HL-60/S4 treated with retinoic acid at 250 ng/mL for 4 days and 3 days (cell line): ENCODE results near the gene CDC5L.
"Not testable (repeated sequence)": the region's sequence is repeated elsewhere in the genome, so short reads cannot be mapped to it uniquely, and the experiment has no call there.

ENCODE experiments used
- in situ Hi-C: fragments of 300-500 bp; cut with MboI; formaldehyde crosslinking; loops from 2 replicates; pipeline ENCODE4 v1.7.0; 2022; ENCODE audit warnings: low sequenced_read_pairs

Gene CDC5L

DNA sequence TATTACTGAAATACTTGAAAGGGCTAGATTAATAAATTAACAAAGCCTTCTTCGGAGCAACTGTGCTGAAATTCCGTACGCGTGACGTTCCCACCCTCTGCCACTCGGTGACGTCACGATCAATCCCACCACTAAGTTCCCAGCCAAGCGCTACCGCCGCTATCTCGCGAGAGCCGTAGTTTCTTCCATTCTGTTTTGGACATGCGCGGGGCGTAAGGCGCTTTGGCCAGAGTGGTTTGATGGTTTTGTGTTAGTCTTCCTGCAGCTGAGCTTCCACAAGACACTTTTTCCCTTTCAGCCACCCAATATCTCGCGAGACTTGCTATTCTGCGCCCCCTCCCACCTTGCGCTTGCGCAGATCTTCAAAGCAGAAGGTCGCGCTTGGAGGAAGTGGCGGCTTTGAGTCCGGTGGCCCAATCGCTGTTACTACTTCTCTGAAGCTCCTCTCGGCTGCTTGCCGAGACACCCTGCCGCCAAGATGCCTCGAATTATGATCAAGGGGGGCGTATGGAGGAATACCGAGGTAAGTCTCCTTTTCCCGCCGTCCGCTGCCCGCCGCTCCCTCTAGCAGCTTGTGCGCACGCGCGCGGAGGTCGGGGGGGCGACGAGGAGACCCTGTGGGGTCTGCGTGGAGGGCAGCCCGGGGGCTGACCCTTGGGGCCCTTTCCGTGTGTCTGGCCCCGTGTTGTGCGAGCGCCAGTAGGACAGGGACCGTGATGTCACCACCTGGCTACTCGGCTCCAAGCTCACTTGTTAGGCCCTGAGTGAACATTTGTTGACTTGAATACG is at the start of gene CDC5L:
TSS of gene CDC5L (plus strand) at position 361 of the 789 bp plus-strand sequence. CDS start at position 479, 118 bp downstream.
- in situ Hi-C loops = no loop called here

DNA sequence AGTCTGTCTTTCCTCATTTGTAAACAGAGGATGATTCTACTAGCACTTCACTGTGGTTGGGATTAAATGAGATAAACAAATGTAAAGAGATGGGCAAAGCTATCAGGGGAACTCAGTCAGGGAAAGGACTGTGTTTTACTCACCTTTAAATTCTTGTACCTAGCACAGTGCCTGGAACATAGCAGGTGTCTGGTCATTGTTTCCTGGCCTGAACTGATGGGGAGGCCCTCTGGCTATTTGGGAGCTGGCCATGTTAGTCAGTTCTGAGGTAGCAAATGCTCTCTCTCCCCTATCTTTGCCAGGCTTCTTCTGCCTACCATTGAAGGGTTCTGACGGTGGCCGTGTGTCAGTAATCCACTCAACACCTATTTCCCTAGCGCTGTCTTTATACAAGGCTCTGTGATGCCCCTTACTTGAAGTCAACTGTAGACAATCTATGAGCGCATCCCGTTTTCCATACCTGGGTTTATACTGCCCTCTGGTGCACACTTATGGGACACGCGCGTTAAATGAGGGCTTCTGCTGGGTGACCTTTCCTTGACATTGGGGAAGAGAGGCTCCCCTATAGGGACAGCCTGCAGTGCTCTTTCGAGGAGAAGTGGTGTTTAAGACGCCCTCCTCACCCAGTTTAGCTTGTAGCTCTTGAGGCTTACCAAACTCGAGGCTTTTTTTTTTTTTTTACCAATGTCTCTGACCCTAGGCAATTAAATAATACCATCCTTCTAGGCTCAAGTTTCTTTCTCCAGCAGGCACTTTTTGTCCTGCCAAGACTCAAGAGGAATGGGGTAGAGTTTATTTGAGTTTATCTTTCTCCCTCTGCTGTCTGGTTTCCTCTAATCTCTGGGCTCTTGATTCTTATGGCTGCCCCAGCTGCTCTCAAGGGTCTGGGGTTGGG is 49.0 kb upstream of the CDC5L start:
- in situ Hi-C loops = no loop called here

DNA sequence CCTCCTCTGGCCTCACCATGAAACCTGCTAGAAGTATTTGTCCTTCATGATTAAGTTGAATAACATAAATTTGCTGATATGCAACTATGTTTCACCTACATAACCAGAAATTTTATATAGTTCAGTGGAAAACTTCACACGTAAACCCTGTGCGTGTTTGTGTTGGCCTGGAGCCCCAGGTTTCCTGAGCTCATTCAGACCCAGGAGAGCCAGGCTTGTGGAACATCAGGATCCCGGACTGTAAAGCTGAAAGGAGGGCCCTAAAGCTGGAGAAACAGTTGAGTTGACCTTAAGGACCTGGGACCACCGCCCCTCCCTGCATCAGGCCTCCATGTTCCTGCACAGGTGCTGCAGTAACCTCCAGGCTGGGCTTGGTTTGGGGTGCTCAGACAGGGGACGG is 48.2 kb upstream of the CDC5L start:
- in situ Hi-C loops = no loop called here

DNA sequence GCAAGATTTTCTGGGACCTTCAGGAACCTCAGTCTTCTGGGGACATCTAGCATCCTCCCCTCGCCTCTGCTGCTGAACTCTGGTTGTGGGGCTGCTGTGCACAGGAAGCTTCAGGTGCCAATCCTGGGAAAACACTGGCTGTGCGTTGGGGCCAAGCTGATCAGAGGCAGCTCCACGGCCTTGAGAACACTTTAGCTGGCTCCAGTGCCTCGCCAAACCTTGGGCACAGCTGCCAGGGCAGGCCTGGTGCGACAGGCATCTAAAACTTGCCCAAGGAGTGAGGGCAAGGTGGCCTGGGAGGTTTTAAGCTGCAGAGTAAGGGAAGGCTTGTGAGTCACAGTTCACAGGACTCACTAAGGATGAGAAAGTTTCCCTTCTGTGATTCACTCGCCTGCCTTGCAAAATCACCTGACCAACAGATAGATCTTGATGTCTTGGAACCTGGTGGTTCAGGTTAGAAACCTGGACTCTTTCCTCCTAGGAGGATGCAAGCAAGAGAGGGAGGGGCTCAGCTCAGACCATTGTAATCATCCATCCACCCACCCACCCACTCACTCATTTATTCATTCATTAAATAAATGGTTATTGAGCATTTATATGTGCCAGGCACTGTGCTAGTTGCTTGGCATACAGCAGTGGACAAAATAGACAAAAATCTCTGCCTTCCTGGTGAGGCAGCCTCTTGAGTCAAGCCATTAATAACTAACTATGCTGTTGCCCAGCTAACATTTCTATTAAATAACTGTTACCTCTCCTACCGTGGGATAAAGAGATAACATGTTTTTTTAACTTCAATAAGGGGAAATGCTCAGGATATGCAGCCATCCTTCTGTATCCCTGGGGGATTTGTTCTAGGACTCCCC is 47.5 kb upstream of the CDC5L start:
- in situ Hi-C loops = no loop called here

DNA sequence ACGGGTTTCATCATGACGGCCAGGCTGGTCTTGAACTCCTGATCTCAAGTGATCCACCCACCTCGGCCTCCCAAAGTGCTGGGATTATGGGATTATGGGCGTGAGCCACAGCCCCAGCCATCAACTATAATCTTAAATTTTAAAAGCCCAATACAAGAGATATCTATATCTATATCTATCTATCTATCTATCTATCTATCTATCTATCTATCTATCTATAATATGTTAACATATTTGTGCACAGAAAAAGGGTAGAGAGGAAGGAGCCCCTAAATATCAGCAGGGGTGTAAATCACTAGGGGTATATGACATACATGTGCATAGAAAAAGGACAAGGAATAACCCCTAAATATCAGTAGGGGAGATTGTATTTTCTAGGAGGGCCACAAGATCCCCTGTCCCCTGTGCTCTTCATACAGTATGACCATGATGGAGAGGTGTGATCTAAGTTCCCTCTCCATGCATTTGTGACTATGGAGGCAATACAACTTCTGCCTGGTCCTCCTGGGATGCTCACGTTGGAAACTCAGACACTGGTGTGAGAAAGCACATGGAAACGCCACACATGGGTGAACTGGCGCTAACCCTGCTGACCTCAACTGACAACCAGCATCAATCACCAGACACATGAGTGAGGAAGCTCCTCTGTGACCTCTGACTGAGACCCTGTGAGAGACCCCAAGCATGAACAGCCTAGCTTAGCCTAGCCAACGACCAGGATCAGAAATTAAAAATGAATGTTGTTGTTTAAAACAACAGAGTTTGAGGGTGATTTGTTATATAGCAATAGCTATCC is 46.2 kb upstream of the CDC5L start:
- in situ Hi-C loops = no loop called here

DNA sequence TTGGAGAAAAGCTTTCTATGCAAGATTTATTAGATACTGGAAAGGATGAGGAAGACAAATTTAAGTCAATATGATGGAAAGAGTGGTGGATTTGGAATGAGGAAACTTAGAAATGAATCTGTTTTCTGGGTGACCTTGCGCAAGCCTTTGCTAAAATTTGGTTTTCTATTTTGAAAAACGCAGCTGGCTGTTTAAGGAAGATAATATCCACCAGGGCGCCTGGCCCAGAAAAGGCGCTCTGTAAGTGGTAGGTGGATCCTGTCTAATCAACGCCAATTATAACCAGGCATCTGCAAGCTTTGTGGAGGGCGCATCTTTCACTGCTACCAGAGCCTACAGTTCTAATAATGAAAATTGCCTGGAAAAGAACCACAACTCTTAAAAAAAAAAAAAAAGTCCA is 45.5 kb upstream of the CDC5L start:
- in situ Hi-C loops = no loop called here

DNA sequence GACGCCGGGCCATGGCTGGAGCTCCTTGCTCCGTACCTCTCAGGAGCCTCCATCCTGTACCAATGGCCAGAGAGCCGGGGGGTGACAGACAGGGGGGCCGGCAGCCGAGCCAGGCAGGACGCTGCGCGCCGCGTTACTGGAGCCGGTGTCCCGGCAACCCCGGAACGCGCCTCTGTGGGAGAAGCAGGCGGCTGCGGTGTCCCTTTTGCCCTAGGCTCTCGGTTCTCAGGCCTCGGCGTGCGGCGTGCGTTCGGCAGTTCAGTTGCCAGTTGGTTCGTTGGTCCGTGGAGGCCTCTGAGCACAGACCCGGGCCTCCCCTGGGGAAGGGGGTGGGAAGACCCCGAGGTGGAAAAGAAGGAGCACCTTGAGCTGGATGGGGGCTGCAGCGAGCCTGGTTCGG is 45.0 kb upstream of the CDC5L start, which contains the start of gene SPATS1:
TSS of gene SPATS1 (plus strand) at position 162 of the 400 bp plus-strand sequence. CDS start 446 bp downstream, outside the sequence.
- in situ Hi-C loops = no loop called here

DNA sequence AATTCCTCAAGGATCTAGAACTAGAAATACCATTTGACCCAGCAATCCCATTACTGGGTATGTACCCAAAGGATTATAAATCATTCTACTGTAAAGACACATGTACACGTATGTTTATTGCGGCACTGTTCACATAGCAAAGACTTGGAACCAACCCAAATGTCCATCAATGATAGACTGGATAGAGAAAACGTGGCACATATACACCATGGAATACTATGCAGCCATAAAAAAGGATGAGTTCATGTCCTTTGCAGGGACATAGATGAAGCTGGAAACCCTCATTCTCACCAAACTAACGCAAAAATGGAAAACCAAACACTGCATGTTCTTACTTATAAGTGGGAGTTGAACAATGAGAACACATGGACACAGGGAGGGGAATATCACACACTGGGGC is 40.7 kb upstream of the CDC5L start:
- in situ Hi-C loops = not testable (repeated sequence)

DNA sequence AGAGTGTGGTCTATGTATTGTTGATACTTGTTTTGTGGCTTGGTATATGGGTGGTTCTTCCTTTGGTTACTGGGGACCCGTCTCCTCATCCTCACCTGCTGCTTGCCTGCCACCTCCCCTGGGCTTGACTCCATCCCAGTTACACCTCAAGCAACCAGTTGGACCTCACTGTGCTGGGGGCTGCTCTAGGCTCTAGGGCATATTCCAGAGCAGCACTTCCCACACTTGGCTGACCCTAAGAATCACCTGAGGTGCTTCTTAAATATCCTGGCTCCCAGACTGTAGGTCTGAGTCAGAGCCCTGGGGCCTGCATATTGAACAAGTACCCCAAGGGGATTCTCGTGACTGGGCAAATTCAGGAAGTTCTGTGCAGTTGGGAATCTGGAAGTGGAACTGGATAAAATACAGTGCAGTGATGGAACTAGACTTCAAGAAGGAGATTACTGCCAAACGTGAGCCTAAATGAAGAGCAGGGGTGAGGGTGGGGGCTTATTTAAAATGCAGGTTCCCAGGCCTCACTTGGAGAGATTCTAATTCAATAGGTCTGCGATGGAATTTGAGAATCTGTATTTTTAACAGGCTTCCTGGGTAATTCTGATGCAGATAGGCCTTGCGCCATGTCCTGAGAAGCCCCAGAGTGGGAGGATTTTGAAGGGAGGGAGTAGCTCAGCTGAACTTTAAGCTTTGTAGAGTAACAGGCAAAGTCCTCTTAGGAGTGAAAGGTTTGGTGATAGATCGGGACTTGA is 37.4 kb upstream of the CDC5L start:
- in situ Hi-C loops = no loop called here

DNA sequence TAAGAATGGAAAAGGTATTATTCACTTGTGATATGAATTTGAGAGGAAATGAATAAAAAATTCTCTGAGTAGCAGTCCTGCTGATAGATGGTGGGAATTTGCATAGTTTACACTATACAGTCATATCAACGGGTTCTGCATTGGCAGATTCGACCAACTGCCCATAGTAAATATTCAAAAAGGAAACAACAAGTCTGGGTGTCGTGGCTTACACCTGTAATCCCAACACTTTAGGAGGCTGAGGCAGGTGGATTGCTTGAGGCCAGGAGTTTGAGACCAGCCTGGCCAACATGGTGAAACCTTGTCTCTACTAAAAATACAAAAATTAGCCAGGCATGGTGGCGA is 36.9 kb upstream of the CDC5L start:
- in situ Hi-C loops = not testable (repeated sequence)

DNA sequence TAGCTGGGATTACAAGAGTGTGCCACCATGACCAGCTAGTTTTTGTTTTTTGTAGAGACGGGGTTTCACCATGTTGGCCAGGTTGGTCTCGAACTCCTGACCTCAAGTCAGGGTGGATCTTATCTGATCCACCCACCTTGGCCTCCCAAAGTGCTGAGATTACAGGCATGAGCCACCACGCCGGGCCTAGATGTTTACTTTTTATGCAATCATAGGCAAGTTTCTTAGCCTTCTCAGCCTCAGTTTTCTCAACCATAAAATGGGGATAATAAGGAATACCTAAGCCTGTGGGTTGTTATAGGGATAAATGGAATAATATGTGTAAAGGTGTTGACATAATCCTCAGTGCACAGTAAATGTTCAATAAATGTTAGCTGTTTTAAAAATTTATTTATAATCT is 35.2 kb upstream of the CDC5L start:
- in situ Hi-C loops = no loop called here

DNA sequence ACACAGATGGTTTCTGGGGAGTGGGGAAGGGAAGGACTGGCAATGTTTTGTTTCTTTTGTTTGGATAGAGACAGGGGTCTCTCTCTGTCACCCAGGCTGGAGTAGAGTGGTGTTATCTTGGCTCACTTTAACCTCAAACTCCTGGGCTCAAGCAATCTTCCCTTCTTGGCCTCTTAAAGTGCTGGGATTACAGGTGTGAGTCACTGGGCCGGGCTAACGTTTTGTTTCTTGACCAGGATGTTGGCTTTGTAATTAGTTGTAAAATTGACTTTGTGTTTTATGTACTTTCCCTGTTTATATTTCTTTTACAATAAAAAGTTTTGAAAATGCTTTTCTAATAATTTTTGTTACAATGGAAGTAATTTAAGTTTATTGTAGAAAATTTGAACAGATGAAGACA is 34.2 kb upstream of the CDC5L start:
- in situ Hi-C loops = no loop called here

DNA sequence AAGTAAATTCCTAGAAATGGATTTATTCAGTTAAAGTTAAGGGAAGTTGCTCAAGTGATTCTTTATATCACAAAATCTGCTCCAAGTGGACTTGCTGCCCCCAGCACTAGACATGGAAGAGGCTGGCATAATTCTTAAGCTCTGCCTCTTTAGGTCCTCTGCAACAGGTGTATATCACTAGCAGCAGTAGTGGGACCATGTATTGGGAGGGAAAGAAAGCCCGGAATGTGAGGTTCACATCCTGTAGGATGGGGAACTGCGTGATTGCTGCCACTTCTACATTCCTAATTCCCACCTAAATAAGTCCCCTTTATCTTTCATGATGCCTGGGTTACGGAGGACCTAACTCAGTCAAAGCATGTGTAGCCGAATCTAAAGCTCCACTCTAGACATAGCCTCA is 31.9 kb upstream of the CDC5L start:
- in situ Hi-C loops = no loop called here

DNA sequence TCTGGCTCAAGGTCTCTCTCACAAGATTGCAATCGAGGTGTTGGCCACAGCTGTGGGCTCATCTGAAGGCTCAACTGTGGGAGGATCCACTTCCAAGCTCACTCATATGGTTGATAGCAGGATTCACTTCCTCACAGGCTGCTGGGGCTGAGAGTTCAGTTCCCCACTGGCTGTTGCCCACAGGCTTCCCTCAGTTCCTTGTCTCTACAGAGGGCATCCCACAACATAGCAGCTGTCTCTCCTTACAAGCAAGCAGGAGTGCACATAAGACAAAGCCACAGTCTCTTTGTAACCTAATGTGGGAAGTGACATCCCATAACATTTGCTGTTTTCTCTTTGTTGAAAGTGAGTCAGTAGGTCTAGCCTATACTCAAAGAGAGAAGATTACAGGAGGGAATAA is 31.0 kb upstream of the CDC5L start:
- in situ Hi-C loops = no loop called here

DNA sequence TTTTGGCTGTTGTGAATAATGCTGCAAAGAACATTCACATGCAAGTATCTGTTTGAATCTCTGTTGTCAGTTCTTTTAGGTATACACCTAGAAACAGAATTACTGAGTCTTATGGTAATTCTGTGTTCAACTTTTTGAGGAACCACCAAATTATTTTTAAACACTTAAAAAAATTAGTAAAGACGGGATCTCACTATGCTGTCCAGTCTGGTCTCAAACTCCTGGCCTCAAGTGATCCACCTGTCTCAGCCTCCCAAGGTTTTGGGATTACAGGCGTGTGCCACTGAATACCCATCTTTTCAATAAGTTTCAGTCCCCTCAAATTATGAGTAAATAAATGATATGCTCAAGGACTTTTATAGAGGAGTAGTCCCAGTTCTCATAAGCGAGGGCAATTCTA is 27.5 kb upstream of the CDC5L start:
- in situ Hi-C loops = no loop called here

DNA sequence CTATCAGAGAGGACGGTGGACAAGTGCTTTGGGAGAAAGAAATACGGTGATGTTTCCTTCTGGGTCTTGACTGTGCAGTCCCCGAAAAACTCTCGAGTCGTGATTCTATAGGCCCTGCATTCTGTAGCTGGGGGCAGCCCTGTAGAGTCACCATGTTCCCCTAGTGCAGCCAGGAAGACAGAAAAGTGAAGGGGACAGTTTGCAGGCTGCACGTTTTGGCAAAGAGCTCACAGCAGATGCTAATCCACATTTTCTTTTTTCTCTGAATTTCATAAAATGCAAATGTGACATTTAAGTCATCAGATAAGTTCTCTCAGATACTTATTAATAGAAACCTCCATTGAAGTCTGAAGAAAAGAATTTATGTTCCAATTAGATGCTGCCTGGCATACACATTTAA is 25.6 kb upstream of the CDC5L start:
- in situ Hi-C loops = no loop called here

DNA sequence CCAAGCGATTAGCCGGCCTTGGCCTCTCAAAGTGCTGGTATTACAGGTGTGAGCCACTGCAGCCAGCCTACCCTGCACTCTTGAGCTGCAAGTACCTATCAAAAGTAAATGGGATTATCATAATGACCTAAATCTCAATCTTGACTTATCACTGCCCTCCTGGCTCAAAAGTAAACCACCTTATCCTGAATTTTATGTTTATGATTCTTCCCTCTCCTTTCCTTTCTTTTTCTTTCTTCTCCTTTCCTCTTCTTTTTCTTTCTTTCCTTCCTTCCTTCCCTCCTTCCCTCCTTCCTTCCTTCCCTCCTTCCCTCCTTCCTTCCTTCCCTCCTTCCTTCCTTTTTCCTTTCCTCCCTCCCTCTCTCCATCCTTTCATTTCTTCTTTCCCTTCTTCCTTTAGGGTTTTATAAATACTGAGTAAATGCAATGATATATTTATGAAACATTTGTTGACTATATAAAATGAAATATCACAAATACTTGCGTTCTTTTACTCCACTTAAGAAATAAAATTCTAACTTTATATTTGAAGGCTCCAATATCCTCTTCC is 24.1 kb upstream of the CDC5L start:
- in situ Hi-C loops = no loop called here

DNA sequence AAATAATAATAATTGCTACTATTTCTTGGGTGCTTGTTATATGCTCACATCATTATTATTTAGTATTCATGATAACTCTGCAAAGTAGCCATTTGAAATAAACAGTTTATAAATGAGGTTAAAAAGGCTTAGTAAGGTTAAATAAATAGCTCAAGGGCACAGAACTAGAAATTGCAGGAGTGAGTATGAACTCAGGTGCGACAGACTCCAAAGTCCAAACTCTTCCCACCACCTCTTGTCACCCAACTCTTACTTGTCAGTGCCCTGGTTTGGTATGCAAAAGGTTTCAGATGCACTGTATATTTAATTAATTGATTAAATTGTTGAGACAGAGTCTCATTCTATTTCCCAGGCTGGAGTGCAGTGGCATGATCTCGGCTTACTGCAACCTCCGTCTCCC is 20.7 kb upstream of the CDC5L start:
- in situ Hi-C loops = no loop called here

DNA sequence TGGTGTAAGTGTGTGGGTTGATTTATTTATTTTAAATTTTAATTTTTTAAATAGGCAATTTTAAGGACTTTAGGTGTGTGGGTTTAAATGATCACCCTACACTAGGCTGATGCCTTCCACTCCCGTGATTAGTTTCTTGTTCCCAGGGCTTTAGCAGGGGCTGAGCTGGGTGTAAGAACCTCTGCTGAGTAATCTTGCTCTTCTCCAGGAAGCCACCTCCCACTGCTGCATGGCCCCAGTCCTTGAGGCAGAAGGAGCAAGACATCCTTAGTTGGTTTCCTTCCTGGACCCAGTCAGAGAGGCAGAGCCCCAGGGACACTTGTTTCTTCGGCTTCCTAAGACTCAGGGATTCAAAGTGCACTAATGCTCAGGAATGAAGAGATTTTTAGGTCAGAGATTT is 19.8 kb upstream of the CDC5L start:
- in situ Hi-C loops = no loop called here
